Activated CD4-positive, CD25-positive, alpha-beta regulatory T cell treated with anti-CD3 and anti-CD28 coated beads, Interleukin-2, amount 50 U/mL, for 72 hours (primary cell): ENCODE results near the gene TOMM6.

Experiments
- DNase-seq: peaks from one replicate; pipeline ENCODE4 v3.0.0; 2021

Gene TOMM6

GRCh38 chr6:41824571-41825569 lies 37.4 kb downstream of the TOMM6 start:
- no peak for DNase-seq

GRCh38 chr6:41826343-41827022 lies 39.0 kb downstream of the TOMM6 start:
- no peak for DNase-seq

DNA sequence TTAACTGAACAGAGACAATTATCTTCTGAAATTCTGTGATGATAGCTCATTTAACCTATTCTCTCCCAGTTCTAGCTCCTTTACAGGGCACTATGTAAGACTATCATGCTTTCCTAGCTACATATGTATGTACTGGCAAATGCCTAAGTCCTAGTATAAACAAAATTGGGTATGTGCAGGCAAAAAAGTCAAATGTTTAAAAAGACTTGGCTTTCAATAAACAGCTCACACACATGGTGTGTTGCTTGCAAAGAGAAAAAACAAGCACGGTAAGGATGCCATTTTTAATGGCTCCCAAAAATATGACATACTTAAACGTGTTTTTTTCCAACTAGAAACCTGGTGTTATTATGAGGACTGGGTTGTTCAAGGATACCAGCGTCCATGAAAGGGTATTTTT lies 44.8 kb downstream of the TOMM6 start:
- no peak for DNase-seq

- DNase-seq: no peak
Measured at GRCh38 chr6:41836022-41836659, 48.6 kb downstream of the TOMM6 start.

DNA sequence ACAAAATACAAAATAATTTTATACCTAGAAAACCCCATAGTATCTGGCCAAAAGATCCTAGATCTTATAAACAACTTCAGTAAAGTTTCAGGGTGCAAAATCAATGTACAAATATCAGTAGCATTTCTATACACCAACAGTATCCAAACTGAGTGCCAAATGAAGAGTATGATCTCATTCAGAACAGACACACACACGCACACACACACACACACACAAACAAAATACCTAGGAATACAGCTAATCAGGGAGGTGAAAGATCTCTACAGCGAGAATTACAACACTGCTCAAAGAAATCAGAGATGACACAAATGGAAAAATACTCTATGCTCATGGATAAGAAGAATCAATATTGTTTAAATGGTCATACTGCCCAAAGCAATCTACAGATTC lies 49.2 kb downstream of the TOMM6 start:
- DNase-seq: no peak
